ENCODE results near the gene HOXA3.

GRCh38 chr7:27179030-27179429, 26.6 kb upstream of the HOXA3 start:
- TF ChIP-seq CTCF (IDR thresholded peaks at IDR 0.05) (no peak), POLR2AphosphoS5 (IDR thresholded peaks at IDR 0.05) (no peak)

Data from breast epithelium (tissue), 3 donors.